H1 (cell line): ENCODE measurements around the gene TP63. TPM values are rescaled to one million over a fixed set of nuclear protein-coding genes. Genes with fewer than 3 reads are reported as not detected.

ENCODE experiments used
- CTCF ChIA-PET: fragments of 300-600 bp; sonication (Branson Sonifier 250); formaldehyde crosslinking; loops from one replicate; lab custom pipeline; 2021; ENCODE audit not compliant: partially characterized antibody; lab: Charles Lee
- POLR2A ChIA-PET: fragments of 300-600 bp; sonication (Branson Sonifier 250); formaldehyde crosslinking; loops from one replicate; lab custom pipeline; 2021; ENCODE audit warnings: inconsistent platforms; ENCODE audit not compliant: partially characterized antibody; lab: Charles Lee
- DNase-seq, 2 experiments: peaks; one replicate each; pipeline versions ENCODE4 v3.0.0 to v3.0.0-alpha.2; 2010 to 2022; ENCODE audit warnings: low spot score in 2 of 2, low read depth in 1 of 2, mixed read lengths in 1 of 2
- FAIRE-seq: peaks from 2 replicates; lab custom pipeline; 2011; peaks lifted over from hg19 to GRCh38; lab: Jason Lieb, UNC
- H2AFZ ChIP-seq: 2 replicates; pipeline ENCODE4 v1.8.1; 2012; ENCODE audit warnings: low read length, inconsistent platforms
- H2AK5ac ChIP-seq: 2 replicates; pipeline ENCODE4 v1.6.1; 2013; ENCODE audit warnings: low read depth, low read length
- H2BK120ac ChIP-seq: replicated peaks from 2 replicates; pipeline ENCODE3; 2013; ENCODE audit warnings: low read depth, low read length, inconsistent platforms
- H2BK12ac ChIP-seq: 2 replicates; pipeline ENCODE4 v1.6.1; 2013; ENCODE audit warnings: low read depth, low read length
- H2BK15ac ChIP-seq: 2 replicates; pipeline ENCODE4 v1.6.1; 2013; ENCODE audit warnings: low read length
- H2BK20ac ChIP-seq: 2 replicates; pipeline ENCODE4 v1.6.1; 2013; ENCODE audit warnings: low read length
- H2BK5ac ChIP-seq: 2 replicates; pipeline ENCODE4 v1.6.1; 2013; ENCODE audit warnings: low read depth, low read length
- H3K14ac ChIP-seq: 2 replicates; pipeline ENCODE4 v1.6.1; 2013; ENCODE audit warnings: inconsistent platforms; ENCODE audit not compliant: insufficient read length
- H3K18ac ChIP-seq: 2 replicates; pipeline ENCODE4 v1.6.1; 2013; ENCODE audit warnings: low read length; ENCODE audit errors: extremely low read depth
- H3K23ac ChIP-seq: 2 replicates; pipeline ENCODE4 v1.6.1; 2013; ENCODE audit warnings: inconsistent platforms; ENCODE audit not compliant: insufficient read length
- H3K23me2 ChIP-seq: 2 replicates; pipeline ENCODE4 v1.6.1; 2013; ENCODE audit warnings: low read depth, low read length
- H3K27ac ChIP-seq: 2 replicates; pipeline ENCODE4 v1.6.1; 2011; ENCODE audit warnings: low read depth, low read length, inconsistent platforms
- H3K27me3 ChIP-seq, 4 experiments: replicated peaks in 1 of 4; 1 replicate in 1 of 4; 2 replicates in 3 of 4; pipeline versions ENCODE4 v1.6.1 to v1.8.1; 2011 to 2013; ENCODE audit warnings: low read length in 3 of 4, mild to moderate bottlenecking in 3 of 4, inconsistent platforms in 2 of 4, mixed read lengths in 2 of 4, moderate library complexity in 1 of 4; ENCODE audit not compliant: control insufficient read depth in 3 of 4, insufficient read depth in 3 of 4; ENCODE audit errors: extremely low read depth in 1 of 4
- H3K36me3 ChIP-seq, 4 experiments: 2 replicates each; pipeline versions ENCODE4 v1.6.1 to v1.8.1; 2011 to 2013; ENCODE audit warnings: mild to moderate bottlenecking in 4 of 4, low read length in 3 of 4, moderate library complexity in 2 of 4, control low read depth in 1 of 4, inconsistent platforms in 1 of 4; ENCODE audit not compliant: insufficient read depth in 4 of 4, control insufficient read depth in 2 of 4
- H3K4ac ChIP-seq: replicated peaks from 2 replicates; pipeline ENCODE3; 2013; ENCODE audit warnings: low read length, low read depth, mixed read lengths, inconsistent platforms; ENCODE audit not compliant: insufficient read length
- H3K4me1 ChIP-seq, 4 experiments: replicated peaks in 1 of 4; 1 replicate in 1 of 4; 2 replicates in 3 of 4; pipeline versions ENCODE4 v1.6.1 to v1.8.1; 2011 to 2013; ENCODE audit warnings: low read length in 3 of 4, inconsistent platforms in 2 of 4, mixed read lengths in 1 of 4; ENCODE audit not compliant: insufficient read depth in 4 of 4, control insufficient read depth in 3 of 4
- H3K4me2 ChIP-seq, 2 experiments: 2 replicates each; pipeline versions ENCODE4 v1.6.1 to v1.8.1; 2011 to 2013; ENCODE audit warnings: low read depth in 2 of 2, low read length in 2 of 2, control low read depth in 1 of 2, inconsistent platforms in 1 of 2, mild to moderate bottlenecking in 1 of 2; ENCODE audit not compliant: insufficient read depth in 1 of 2
- H3K4me3 ChIP-seq, 4 experiments: fragments of 200-600, 300-600 bp in 1 of 4; sonication (generic), shearing (Covaris generic), sonication (Bioruptor Twin) in 1 of 4; 2 replicates each; pipeline versions ENCODE4 v1.5.1 to v1.8.1; 2011 to 2016; ENCODE audit warnings: low read length in 4 of 4, low read depth in 3 of 4, control low read depth in 2 of 4, inconsistent platforms in 2 of 4, mild to moderate bottlenecking in 2 of 4, mixed read lengths in 1 of 4, moderate library complexity in 1 of 4; ENCODE audit not compliant: insufficient read depth in 2 of 4; ENCODE audit errors: extremely low read depth in 1 of 4
- H3K56ac ChIP-seq: replicated peaks from 2 replicates; pipeline ENCODE3; 2013; ENCODE audit warnings: low read depth, mild to moderate bottlenecking, mixed read lengths, low read length, inconsistent platforms; ENCODE audit not compliant: insufficient read length
- H3K79me1 ChIP-seq: 2 replicates; pipeline ENCODE4 v1.6.1; 2013; ENCODE audit warnings: low read depth, low read length, control low read depth
- H3K79me2 ChIP-seq, 2 experiments: 2 replicates each; pipeline versions ENCODE4 v1.6.1 to v1.8.1; 2012 to 2013; ENCODE audit warnings: low read length in 2 of 2, mild to moderate bottlenecking in 2 of 2, inconsistent platforms in 1 of 2; ENCODE audit not compliant: insufficient read depth in 2 of 2, control insufficient read depth in 1 of 2
- H3K9ac ChIP-seq, 4 experiments: replicated peaks in 1 of 4; 1 replicate in 1 of 4; 2 replicates in 3 of 4; pipeline versions ENCODE4 v1.6.1 to v1.8.1; 2011 to 2013; ENCODE audit warnings: low read depth in 3 of 4, low read length in 3 of 4, control low read depth in 2 of 4, mild to moderate bottlenecking in 2 of 4, moderate library complexity in 2 of 4, inconsistent platforms in 1 of 4; ENCODE audit errors: extremely low read depth in 1 of 4
- H3K9me3 ChIP-seq, 2 experiments: 2 replicates each; pipeline versions ENCODE4 v1.6.1 to v1.8.1; 2012 to 2013; ENCODE audit warnings: mild to moderate bottlenecking in 2 of 2, moderate library complexity in 2 of 2, control low read depth in 1 of 2, inconsistent platforms in 1 of 2, low read depth in 1 of 2, low read length in 1 of 2, mixed read lengths in 1 of 2; ENCODE audit not compliant: insufficient read depth in 2 of 2
- H4K20me1 ChIP-seq, 2 experiments: replicated peaks in 1 of 2; 2 replicates each; pipeline versions ENCODE3 to v1.8.1; 2011 to 2013; ENCODE audit warnings: inconsistent platforms in 2 of 2, low read length in 2 of 2, mild to moderate bottlenecking in 1 of 2; ENCODE audit not compliant: insufficient read depth in 2 of 2, control insufficient read depth in 1 of 2
- H4K5ac ChIP-seq: 2 replicates; pipeline ENCODE4 v1.6.1; 2013; ENCODE audit warnings: low read length, low read depth, mixed read lengths, inconsistent platforms; ENCODE audit not compliant: insufficient read length
- H4K8ac ChIP-seq: 2 replicates; pipeline ENCODE4 v1.8.0; 2013; ENCODE audit warnings: mild to moderate bottlenecking, moderate library complexity, low read length, inconsistent platforms; ENCODE audit not compliant: insufficient read depth; ENCODE audit errors: extremely low read depth
- H4K91ac ChIP-seq: replicated peaks from 2 replicates; pipeline ENCODE3; 2013; ENCODE audit warnings: low read length, mixed read lengths, inconsistent platforms; ENCODE audit not compliant: insufficient read length
- MAFK ChIP-seq: IDR thresholded peaks from 2 replicates; pipeline ENCODE4 v1.6.1; 2012; ENCODE audit warnings: low read depth, mild to moderate bottlenecking, improper control_type of control experiment, low read length
- WGBS, 2 experiments: shearing (Covaris generic) in 1 of 2; methylation state at CpG; one replicate each; pipeline versions ENCODE4 v1.1.6 to v1.1.7; 2013 to 2015; ENCODE audit warnings: low lambda C conversion rate in 2 of 2, mixed read lengths in 2 of 2, inconsistent platforms in 1 of 2, low coverage in 1 of 2, missing lambda C conversion rate in 1 of 2; ENCODE audit not compliant: insufficient replicate concordance in 2 of 2, insufficient coverage in 1 of 2, insufficient read length in 1 of 2; ENCODE audit errors: extremely low coverage in 1 of 2, missing lambda C conversion rate in 1 of 2; 5-methylcytosine and 5-hydroxymethylcytosine counted together
- polyA plus RNA-seq, 7 experiments: library from polyadenylated mRNA; depleted of rRNA in 3 of 7; stranded (reverse) in 5 of 7; unstranded in 2 of 7; fragments of >200 nt in 5 of 7; fragments of 200-250 nt in 2 of 7; gene quantifications; 1 replicate in 5 of 7; 2 replicates in 1 of 7; 4 replicates in 1 of 7; pipeline versions ENCODE4 v1.2.1 to v1.2.3, GENCODE V29; 2011 to 2013; ENCODE audit warnings: missing spikeins in 2 of 7, mixed read lengths in 2 of 7
- total RNA-seq: library from RNA; stranded (reverse); fragmentation: NEBNext Ultra II Directional; extraction: Animal tissue kit (Norgen Biotek cat#: 25700); gene quantifications from 2 replicates; pipeline ENCODE4 v1.2.1, GENCODE V29; 2021

TP63 gene
- total and polyA plus RNA-seq, 2 of the 8 experiments (the other 6 are each of a cell fraction or from before 2014, with no cell fraction given): not detected

DNA sequence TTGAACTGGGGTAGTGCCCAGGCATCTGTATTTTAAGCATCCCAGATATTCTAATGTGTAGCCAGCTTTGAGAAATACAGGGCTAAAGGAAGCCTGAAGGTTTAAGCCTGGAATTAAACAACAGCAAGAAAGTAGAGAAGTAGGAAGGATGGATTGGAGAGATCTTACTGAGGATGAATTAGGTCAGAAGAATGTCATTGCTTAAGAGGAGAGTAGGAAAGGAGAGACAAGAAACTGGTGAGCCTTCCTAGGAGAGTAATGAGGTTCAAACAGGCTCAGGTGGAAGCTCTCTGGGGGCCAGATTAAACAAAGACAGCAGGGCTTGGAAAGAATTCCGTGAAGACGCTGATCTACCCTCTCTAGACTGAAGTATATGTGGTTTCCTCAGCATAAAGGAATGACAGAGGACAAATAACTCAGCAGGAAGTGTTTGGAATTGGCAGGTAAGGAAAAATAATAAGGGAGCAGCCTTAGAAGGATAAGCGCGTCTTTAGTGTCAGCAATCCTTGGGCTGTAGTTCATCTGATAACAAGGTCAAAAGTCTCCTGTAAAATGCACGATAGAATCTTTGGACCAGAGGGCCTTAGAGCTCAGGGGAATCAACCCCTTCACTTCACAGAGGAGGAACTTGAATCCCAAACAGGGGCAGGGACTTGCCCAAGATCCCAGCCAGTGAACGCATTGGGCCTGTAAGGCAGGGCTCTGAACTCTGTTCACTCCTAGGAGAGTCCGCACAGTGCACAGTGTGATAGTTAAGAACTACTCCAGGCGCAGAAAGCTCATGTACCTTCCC is 90.9 kb downstream of the TP63 start:
- H2AFZ ChIP-seq: peak overlapping the region; percentile 93; the same call in 1 of the 2 replicates
- no peak for DNase-seq
- H3K56ac ChIP-seq: no peak overlapping the region
- no peak for TF ChIP-seq MAFK
- no peak for FAIRE-seq
- no peak overlapping the region for H2BK5ac ChIP-seq
- H3K4me1 ChIP-seq: peaks cover 0 to 7% (median 0%) of the 10 kb centered on the region in 4 experiments; a peak in 1 of 7 replicates
- H3K23me2 ChIP-seq: no peaks in the 10 kb centered on the region
- no peak overlapping the region for H2BK15ac ChIP-seq
- H4K5ac ChIP-seq: no peak overlapping the region
- H2AK5ac ChIP-seq: no peak overlapping the region
- no peaks in the 10 kb centered on the region for H3K36me3 ChIP-seq
- no peak overlapping the region for H3K14ac ChIP-seq
- H3K4me2 ChIP-seq: no peak overlapping the region
- H3K27me3 ChIP-seq: peaks cover 0 to 1% (median 0%) of the 10 kb centered on the region in 4 experiments; a peak in 1 of 7 replicates
- no peak overlapping the region for H3K23ac ChIP-seq
- no peak overlapping the region for H3K4ac ChIP-seq
- H3K9ac ChIP-seq: no peak overlapping the region
- H4K8ac ChIP-seq: no peak overlapping the region
- H3K79me2 ChIP-seq: no peaks in the 10 kb centered on the region
- H4K91ac ChIP-seq: no peak overlapping the region
- POLR2A ChIA-PET: no interaction called here
- no peaks in the 10 kb centered on the region for H3K79me1 ChIP-seq
- no peaks in the 10 kb centered on the region for H3K9me3 ChIP-seq
- H2BK12ac ChIP-seq: no peak overlapping the region
- H3K27ac ChIP-seq: no peak overlapping the region
- 90% methylated on average over 8 of the region's 8 CpGs; no CpG with 5 or more reads in 1 of the 2 experiments for WGBS, 2 experiments
- no peaks in the 10 kb centered on the region for H4K20me1 ChIP-seq
- no peak overlapping the region; the same call in 1 of the 2 replicates for H2BK20ac ChIP-seq
- CTCF ChIA-PET: interaction anchor here (1.4 to 1.9 kb wide), 2 partner anchors 9 to 36 kb away, joined by 3 to 8 read pairs; no protein-coding TSS in a partner anchor
- H2BK120ac ChIP-seq: no peak overlapping the region
- no peak overlapping the region for H3K4me3 ChIP-seq
- H3K18ac ChIP-seq: no peak overlapping the region
